NT2/D1 (cell line): ENCODE measurements around the gene DUSP2.

Source experiments
- YY1 ChIP-seq: IDR thresholded peaks from 2 replicates; pipeline ENCODE4 v1.6.1; 2011; ENCODE audit not compliant: insufficient read length, insufficient read depth
- ZNF274 ChIP-seq: IDR thresholded peaks from 2 replicates; pipeline ENCODE4 v1.6.1; 2011; ENCODE audit warnings: mild to moderate bottlenecking, low read depth, low read length

GRCh38 chr2:96161898-96162297 lies 16.7 kb upstream of the DUSP2 start:
- no peak for TF ChIP-seq ZNF274
- TF ChIP-seq YY1: no peak
